Measurements from ENCODE around the gene SGPL1. TPM values are rescaled to one million over a fixed set of nuclear protein-coding genes. Genes with fewer than 3 reads are reported as not detected.

Gene SGPL1
- total and polyA plus RNA-seq, 3 experiments from 2014 or later = 17.8 to 64.4 (median 64.3) TPM

GRCh38 chr10:70827086-70827757 is 11.5 kb downstream of the SGPL1 start:
- no peaks in the 10 kb centered on the region for H3K9me3 Mint-ChIP-seq
- ChIA-PET CTCF (no interaction called here), POLR2A (no interaction called here)
- no peak overlapping the region for H3K4me3 Mint-ChIP-seq
- H3K36me3 ChIP-seq (ENCODE audit: insufficient read depth, low read length) = no peaks in the 10 kb centered on the region
- no peaks in the 10 kb centered on the region for H3K9me3 ChIP-seq (ENCODE audit: low read length)
- no peaks in the 10 kb centered on the region for H3K27me3 ChIP-seq (ENCODE audit: insufficient read depth, low read length, poor library complexity, severe bottlenecking)
- no peak for DNase-seq
- H3K27ac Mint-ChIP-seq = no peak overlapping the region
- H3K4me1 ChIP-seq (ENCODE audit: insufficient read depth, low read length) = no peaks in the 10 kb centered on the region
- no peaks in the 10 kb centered on the region for H3K27me3 Mint-ChIP-seq
- H3K27ac ChIP-seq (ENCODE audit: low read depth, low read length) = no peak overlapping the region
- H3K36me3 Mint-ChIP-seq = peaks cover 3 to 67% (median 17%) of the 10 kb centered on the region in 3 donors
- no peak overlapping the region for H3K4me3 ChIP-seq (ENCODE audit: low read length)
- H3K4me1 Mint-ChIP-seq = peaks cover 16 to 34% (median 27%) of the 10 kb centered on the region in 3 donors

- H3K36me3 ChIP-seq (ENCODE audit: insufficient read depth, low read length) = no peaks in the 10 kb centered on the region
- Mint-ChIP-seq H3K27ac (peak overlapping the region in 1 of 8 donors; percentile 38), H3K4me3 (no peak overlapping the region), H3K9me3 (no peaks in the 10 kb centered on the region), H3K27me3 (no peaks in the 10 kb centered on the region), H3K36me3 (peaks cover 3 to 69% (median 22%) of the 10 kb centered on the region in 3 donors), H3K4me1 (peaks cover 26 to 43% (median 42%) of the 10 kb centered on the region in 3 donors)
- H3K27ac ChIP-seq (ENCODE audit: low read depth, low read length) = no peak overlapping the region
- no peaks in the 10 kb centered on the region for H3K9me3 ChIP-seq (ENCODE audit: low read length)
- POLR2A ChIA-PET = no interaction called here
- H3K4me1 ChIP-seq (ENCODE audit: insufficient read depth, low read length) = no peaks in the 10 kb centered on the region
- H3K27me3 ChIP-seq (ENCODE audit: insufficient read depth, low read length, poor library complexity, severe bottlenecking) = no peaks in the 10 kb centered on the region
- CTCF ChIA-PET = no interaction called here
- no peak for DNase-seq
- H3K4me3 ChIP-seq (ENCODE audit: low read length) = no peak overlapping the region
These were observed 13.2 kb downstream of the SGPL1 start for GRCh38 chr10:70828923-70829322.

- peaks cover 29 to 46% (median 45%) of the 10 kb centered on the region in 3 donors for H3K4me1 Mint-ChIP-seq
- no peak for DNase-seq
- CTCF ChIA-PET = no interaction called here
- POLR2A ChIA-PET = no interaction called here
- H3K4me3 Mint-ChIP-seq = no peak overlapping the region
- no peak overlapping the region for H3K4me3 ChIP-seq (ENCODE audit: low read length)
- no peaks in the 10 kb centered on the region for H3K27me3 Mint-ChIP-seq
- no peaks in the 10 kb centered on the region for H3K9me3 ChIP-seq (ENCODE audit: low read length)
- H3K36me3 ChIP-seq (ENCODE audit: insufficient read depth, low read length) = no peaks in the 10 kb centered on the region
- peaks cover 7 to 68% (median 23%) of the 10 kb centered on the region in 3 donors for H3K36me3 Mint-ChIP-seq
- no peaks in the 10 kb centered on the region for H3K9me3 Mint-ChIP-seq
- H3K27me3 ChIP-seq (ENCODE audit: insufficient read depth, low read length, poor library complexity, severe bottlenecking) = no peaks in the 10 kb centered on the region
- H3K4me1 ChIP-seq (ENCODE audit: insufficient read depth, low read length) = no peaks in the 10 kb centered on the region
- no peak overlapping the region for H3K27ac Mint-ChIP-seq
- H3K27ac ChIP-seq (ENCODE audit: low read depth, low read length) = no peak overlapping the region
These were observed 13.8 kb downstream of the SGPL1 start for GRCh38 chr10:70829543-70829942.

- ChIA-PET POLR2A (no interaction called here), CTCF (no interaction called here)
- no peaks in the 10 kb centered on the region for H3K9me3 ChIP-seq (ENCODE audit: low read length)
- H3K4me3 Mint-ChIP-seq = no peak overlapping the region
- H3K27ac ChIP-seq (ENCODE audit: low read depth, low read length) = no peak overlapping the region
- no peaks in the 10 kb centered on the region for H3K27me3 Mint-ChIP-seq
- peaks cover 8 to 68% (median 23%) of the 10 kb centered on the region in 3 donors for H3K36me3 Mint-ChIP-seq
- H3K27me3 ChIP-seq (ENCODE audit: insufficient read depth, low read length, poor library complexity, severe bottlenecking) = no peaks in the 10 kb centered on the region
- no peak for DNase-seq
- H3K9me3 Mint-ChIP-seq = no peaks in the 10 kb centered on the region
- H3K4me1 ChIP-seq (ENCODE audit: insufficient read depth, low read length) = no peaks in the 10 kb centered on the region
- no peak overlapping the region for H3K27ac Mint-ChIP-seq
- H3K4me3 ChIP-seq (ENCODE audit: low read length) = no peak overlapping the region
- H3K36me3 ChIP-seq (ENCODE audit: insufficient read depth, low read length) = no peaks in the 10 kb centered on the region
- H3K4me1 Mint-ChIP-seq = peaks cover 27 to 49% (median 45%) of the 10 kb centered on the region in 3 donors
These were observed 14.4 kb downstream of the SGPL1 start for GRCh38 chr10:70830164-70830563.

GRCh38 chr10:70832221-70832620 is 16.5 kb downstream of the SGPL1 start:
- DNase-seq = no peak
- Mint-ChIP-seq H3K27me3 (no peaks in the 10 kb centered on the region), H3K4me3 (no peak overlapping the region), H3K36me3 (peaks cover 8 to 61% (median 21%) of the 10 kb centered on the region in 3 donors), H3K27ac (no peak overlapping the region), H3K9me3 (peaks cover 0 to under 1% (median 0%) of the 10 kb centered on the region in 5 donors), H3K4me1 (peaks cover 23 to 42% (median 40%) of the 10 kb centered on the region in 3 donors)
- Histone ChIP-seq H3K36me3 (ENCODE audit: insufficient read depth, low read length) (no peaks in the 10 kb centered on the region), H3K9me3 (ENCODE audit: low read length) (no peaks in the 10 kb centered on the region), H3K27me3 (ENCODE audit: insufficient read depth, low read length, poor library complexity, severe bottlenecking) (no peaks in the 10 kb centered on the region), H3K27ac (ENCODE audit: low read depth, low read length) (no peak overlapping the region), H3K4me3 (ENCODE audit: low read length) (no peak overlapping the region), H3K4me1 (ENCODE audit: insufficient read depth, low read length) (no peaks in the 10 kb centered on the region)
- CTCF ChIA-PET = interaction anchor here (1.4 kb wide), 1 partner anchor 22 kb away, joined by 3 read pairs; no protein-coding TSS in a partner anchor
- POLR2A ChIA-PET = no interaction called here

GRCh38 chr10:70832852-70833528 is 17.2 kb downstream of the SGPL1 start:
- Mint-ChIP-seq H3K4me1 (peaks cover 17 to 42% (median 32%) of the 10 kb centered on the region in 3 donors), H3K4me3 (no peak overlapping the region), H3K9me3 (peaks cover 0 to 5% (median 0%) of the 10 kb centered on the region in 5 donors), H3K36me3 (peaks cover 16 to 64% (median 29%) of the 10 kb centered on the region in 3 donors), H3K27me3 (no peaks in the 10 kb centered on the region), H3K27ac (peak overlapping the region in 1 of 8 donors; percentile 1)
- no peaks in the 10 kb centered on the region for H3K4me1 ChIP-seq (ENCODE audit: insufficient read depth, low read length)
- no peak overlapping the region for H3K4me3 ChIP-seq (ENCODE audit: low read length)
- no peaks in the 10 kb centered on the region for H3K9me3 ChIP-seq (ENCODE audit: low read length)
- DNase-seq = no peak
- POLR2A ChIA-PET = no interaction called here
- CTCF ChIA-PET = interaction anchor here (1.4 kb wide), 1 partner anchor 21 kb away, joined by 3 read pairs; no protein-coding TSS in a partner anchor
- no peak overlapping the region for H3K27ac ChIP-seq (ENCODE audit: low read depth, low read length)
- no peaks in the 10 kb centered on the region for H3K36me3 ChIP-seq (ENCODE audit: insufficient read depth, low read length)
- no peaks in the 10 kb centered on the region for H3K27me3 ChIP-seq (ENCODE audit: insufficient read depth, low read length, poor library complexity, severe bottlenecking)

- H3K27me3 Mint-ChIP-seq = no peaks in the 10 kb centered on the region
- H3K4me3 ChIP-seq (ENCODE audit: low read length) = no peak overlapping the region
- H3K4me1 ChIP-seq (ENCODE audit: insufficient read depth, low read length) = no peaks in the 10 kb centered on the region
- peaks cover 22 to 48% (median 32%) of the 10 kb centered on the region in 3 donors for H3K4me1 Mint-ChIP-seq
- H3K27me3 ChIP-seq (ENCODE audit: insufficient read depth, low read length, poor library complexity, severe bottlenecking) = no peaks in the 10 kb centered on the region
- peaks cover 21 to 67% (median 30%) of the 10 kb centered on the region in 3 donors for H3K36me3 Mint-ChIP-seq
- POLR2A ChIA-PET = no interaction called here
- H3K9me3 Mint-ChIP-seq = peaks cover 0 to 5% (median 2%) of the 10 kb centered on the region in 5 donors
- H3K27ac Mint-ChIP-seq = peak overlapping the region in 1 of 8 donors; percentile 23
- no peak overlapping the region for H3K27ac ChIP-seq (ENCODE audit: low read depth, low read length)
- no peaks in the 10 kb centered on the region for H3K36me3 ChIP-seq (ENCODE audit: insufficient read depth, low read length)
- no peak overlapping the region for H3K4me3 Mint-ChIP-seq
- H3K9me3 ChIP-seq (ENCODE audit: low read length) = no peaks in the 10 kb centered on the region
- CTCF ChIA-PET = interaction anchor here (1.4 kb wide), 1 partner anchor 21 kb away, joined by 3 read pairs; no protein-coding TSS in a partner anchor
- no peak for DNase-seq
These were observed 17.9 kb downstream of the SGPL1 start for GRCh38 chr10:70833601-70834000.

GRCh38 chr10:70834021-70834420 is 18.3 kb downstream of the SGPL1 start:
- ChIA-PET CTCF (no interaction called here), POLR2A (no interaction called here)
- no peak overlapping the region for H3K27ac Mint-ChIP-seq
- no peaks in the 10 kb centered on the region for H3K36me3 ChIP-seq (ENCODE audit: insufficient read depth, low read length)
- no peaks in the 10 kb centered on the region for H3K9me3 ChIP-seq (ENCODE audit: low read length)
- no peaks in the 10 kb centered on the region for H3K27me3 Mint-ChIP-seq
- H3K4me3 ChIP-seq (ENCODE audit: low read length) = no peak overlapping the region
- H3K9me3 Mint-ChIP-seq = peaks cover 0 to 5% (median 2%) of the 10 kb centered on the region in 5 donors
- H3K27ac ChIP-seq (ENCODE audit: low read depth, low read length) = no peak overlapping the region
- no peak overlapping the region for H3K4me3 Mint-ChIP-seq
- peaks cover 22 to 48% (median 32%) of the 10 kb centered on the region in 3 donors for H3K4me1 Mint-ChIP-seq
- H3K27me3 ChIP-seq (ENCODE audit: insufficient read depth, low read length, poor library complexity, severe bottlenecking) = no peaks in the 10 kb centered on the region
- no peak for DNase-seq
- H3K36me3 Mint-ChIP-seq = peaks cover 21 to 64% (median 30%) of the 10 kb centered on the region in 3 donors
- H3K4me1 ChIP-seq (ENCODE audit: insufficient read depth, low read length) = no peaks in the 10 kb centered on the region
